ENCODE results near the gene DMRTC2.
A peak's percentile ranks its signal among the peaks of the same experiment; 100 is the strongest.

- TF ChIP-seq CTCF (IDR thresholded peaks at IDR 0.05) (peak; percentile 14 to 59 (median 44)), POLR2A (IDR thresholded peaks at IDR 0.05) (no peak)
Observed at GRCh38 chr19:41821003-41821735, 23.7 kb upstream of the DMRTC2 start.
